ENCODE measurements around the gene CYP2S1.

- TF ChIP-seq, protein P1, sequence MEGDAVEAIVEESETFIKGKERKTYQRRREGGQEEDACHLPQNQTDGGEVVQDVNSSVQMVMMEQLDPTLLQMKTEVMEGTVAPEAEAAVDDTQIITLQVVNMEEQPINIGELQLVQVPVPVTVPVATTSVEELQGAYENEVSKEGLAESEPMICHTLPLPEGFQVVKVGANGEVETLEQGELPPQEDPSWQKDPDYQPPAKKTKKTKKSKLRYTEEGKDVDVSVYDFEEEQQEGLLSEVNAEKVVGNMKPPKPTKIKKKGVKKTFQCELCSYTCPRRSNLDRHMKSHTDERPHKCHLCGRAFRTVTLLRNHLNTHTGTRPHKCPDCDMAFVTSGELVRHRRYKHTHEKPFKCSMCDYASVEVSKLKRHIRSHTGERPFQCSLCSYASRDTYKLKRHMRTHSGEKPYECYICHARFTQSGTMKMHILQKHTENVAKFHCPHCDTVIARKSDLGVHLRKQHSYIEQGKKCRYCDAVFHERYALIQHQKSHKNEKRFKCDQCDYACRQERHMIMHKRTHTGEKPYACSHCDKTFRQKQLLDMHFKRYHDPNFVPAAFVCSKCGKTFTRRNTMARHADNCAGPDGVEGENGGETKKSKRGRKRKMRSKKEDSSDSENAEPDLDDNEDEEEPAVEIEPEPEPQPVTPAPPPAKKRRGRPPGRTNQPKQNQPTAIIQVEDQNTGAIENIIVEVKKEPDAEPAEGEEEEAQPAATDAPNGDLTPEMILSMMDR (IDR thresholded peaks at IDR 0.05; ENCODE audit: poor library complexity, severe bottlenecking): no peak
- TF ChIP-seq EZH2 (IDR thresholded peaks at IDR 0.05; ENCODE audit: borderline replicate concordance, insufficient read depth, low read length, poor library complexity, severe bottlenecking): no peak
Observed at GRCh38 chr19:41166944-41167804, 25.8 kb upstream of the CYP2S1 start.

Data from neural cell (in vitro differentiated cells).